ENCODE data around the gene ENOX2.

DNA sequence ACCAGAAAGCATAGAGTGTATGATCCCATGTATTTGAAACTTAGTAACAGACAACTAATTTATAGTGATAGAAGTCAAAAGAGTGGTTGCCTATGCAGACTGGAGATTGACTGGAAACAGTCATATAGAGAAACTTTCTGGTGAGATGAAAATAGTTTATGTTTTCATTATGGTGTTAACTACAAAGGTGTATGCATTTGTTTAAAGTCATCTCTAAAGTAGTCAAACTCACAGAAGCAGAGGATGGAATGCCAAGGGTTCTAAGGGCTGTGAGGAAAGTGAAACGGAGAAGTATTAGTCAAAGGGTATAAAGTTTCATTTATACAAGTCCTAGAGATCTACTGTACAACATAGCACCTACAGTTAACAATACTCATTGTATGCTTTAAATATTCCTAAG, 45.8 kb downstream of the ENOX2 start:
- TF ChIP-seq CTCF (IDR thresholded peaks at IDR 0.05) (no peak), EP300 (IDR thresholded peaks at IDR 0.05) (no peak)

All from upper lobe of left lung (tissue), 4 donors.